Endothelial cell of coronary artery (primary cell): ENCODE measurements around the gene FIS1. TPM values are rescaled to one million over a fixed set of nuclear protein-coding genes. Genes with fewer than 3 reads are reported as not detected.

Experiments used
- total RNA-seq: library from RNA; depleted of rRNA; stranded (reverse); fragments of >200 nt; gene quantifications from 2 replicates; pipeline ENCODE4 v1.2.3, GENCODE V29; 2014

FIS1 gene
- 267 and 300 TPM in 2 replicates for total RNA-seq

GRCh38 chr7:101244375-101245146 is at the start of gene FIS1:
FIS1 (minus strand) TSS chr7:101245081; CDS start chr7:101245004, 77 bp downstream.

GRCh38 chr7:101237206-101238067 is 7.4 kb downstream of the FIS1 start, which contains the start of gene CLDN15:
CLDN15 (minus strand) TSS chr7:101237802; CDS start chr7:101237581, 221 bp downstream.

GRCh38 chr7:101217388-101218235 is 27.3 kb downstream of the FIS1 start, which contains the start of the genes PLOD3 and ZNHIT1:
PLOD3 (minus strand) TSS chr7:101217581; CDS start chr7:101217274, 307 bp downstream.
ZNHIT1 (plus strand) TSS chr7:101218165; CDS start chr7:101218196, 31 bp downstream.

GRCh38 chr7:101200862-101201599 is 43.9 kb downstream of the FIS1 start, which contains the start of gene MOGAT3:
MOGAT3 (minus strand) TSS chr7:101201036; CDS start chr7:101200854, 182 bp downstream.

Other genes with a start within 250 kb of the FIS1 start
- gene MUC17, start 225.0 kb downstream of the FIS1 start, total RNA-seq: not detected in 2 replicates
- gene TRIM56, start 159.6 kb downstream of the FIS1 start, total RNA-seq: 18.7 and 36.1 TPM in 2 replicates
- 1,365 and 3,900 TPM in 2 replicates for gene SERPINE1, start 118.0 kb downstream of the FIS1 start, total RNA-seq
- 154 and 216 TPM in 2 replicates for gene AP1S1, start 90.6 kb downstream of the FIS1 start, total RNA-seq
- under 0.01 TPM in 1 of 2 replicates, not detected in the other for gene VGF, start 79.5 kb downstream of the FIS1 start, total RNA-seq
- not detected in 2 replicates for gene NAT16, start 64.8 kb downstream of the FIS1 start, total RNA-seq
- gene MOGAT3, start 44.0 kb downstream of the FIS1 start, total RNA-seq: not detected in 2 replicates
- gene PLOD3, start 27.5 kb downstream of the FIS1 start, total RNA-seq: 58.9 and 99.5 TPM in 2 replicates
- gene ZNHIT1, start 26.9 kb downstream of the FIS1 start, total RNA-seq: 94.3 and 111 TPM in 2 replicates
- 2.3 and 3.8 TPM in 2 replicates for gene CLDN15, start 7.3 kb downstream of the FIS1 start, total RNA-seq
- gene IFT22, start 76.7 kb upstream of the FIS1 start, total RNA-seq: 16.8 and 23.5 TPM in 2 replicates
- not detected in 2 replicates for gene COL26A1, start 117.8 kb upstream of the FIS1 start, total RNA-seq